ENCODE results near the gene ATXN2.

DNA sequence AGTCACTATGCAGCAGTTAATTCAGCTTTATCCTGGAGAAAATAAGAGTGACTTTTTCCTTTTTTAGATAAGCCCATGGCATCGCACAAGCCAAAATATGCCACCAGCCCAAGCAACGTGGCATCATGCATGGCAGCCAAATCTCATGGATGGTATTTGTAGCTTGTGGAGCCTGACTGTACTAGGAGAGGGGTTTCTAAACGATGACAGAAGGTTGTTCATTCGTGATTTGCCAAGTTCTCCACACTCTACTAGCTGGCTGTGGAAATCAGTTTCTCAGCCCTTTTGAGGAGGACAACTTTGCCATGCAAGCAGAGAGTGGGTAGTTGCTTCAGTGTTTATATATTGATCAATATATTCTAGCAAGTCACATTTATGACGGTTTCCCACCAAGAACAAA is 41.4 kb upstream of the ATXN2 start:
- TF ChIP-seq POLR2A (IDR thresholded peaks at IDR 0.05; ENCODE audit: low read depth, low read length) (no peak), MAFK (IDR thresholded peaks at IDR 0.05; ENCODE audit: low read depth, low read length) (no peak), RAD21 (IDR thresholded peaks at IDR 0.05; ENCODE audit: low read length) (no peak), MXI1 (IDR thresholded peaks at IDR 0.05; ENCODE audit: borderline replicate concordance, low read depth, low read length) (no peak), RCOR1 (IDR thresholded peaks at IDR 0.05; ENCODE audit: insufficient replicate concordance, low read length) (no peak)
- TF ChIP-seq, protein P1, sequence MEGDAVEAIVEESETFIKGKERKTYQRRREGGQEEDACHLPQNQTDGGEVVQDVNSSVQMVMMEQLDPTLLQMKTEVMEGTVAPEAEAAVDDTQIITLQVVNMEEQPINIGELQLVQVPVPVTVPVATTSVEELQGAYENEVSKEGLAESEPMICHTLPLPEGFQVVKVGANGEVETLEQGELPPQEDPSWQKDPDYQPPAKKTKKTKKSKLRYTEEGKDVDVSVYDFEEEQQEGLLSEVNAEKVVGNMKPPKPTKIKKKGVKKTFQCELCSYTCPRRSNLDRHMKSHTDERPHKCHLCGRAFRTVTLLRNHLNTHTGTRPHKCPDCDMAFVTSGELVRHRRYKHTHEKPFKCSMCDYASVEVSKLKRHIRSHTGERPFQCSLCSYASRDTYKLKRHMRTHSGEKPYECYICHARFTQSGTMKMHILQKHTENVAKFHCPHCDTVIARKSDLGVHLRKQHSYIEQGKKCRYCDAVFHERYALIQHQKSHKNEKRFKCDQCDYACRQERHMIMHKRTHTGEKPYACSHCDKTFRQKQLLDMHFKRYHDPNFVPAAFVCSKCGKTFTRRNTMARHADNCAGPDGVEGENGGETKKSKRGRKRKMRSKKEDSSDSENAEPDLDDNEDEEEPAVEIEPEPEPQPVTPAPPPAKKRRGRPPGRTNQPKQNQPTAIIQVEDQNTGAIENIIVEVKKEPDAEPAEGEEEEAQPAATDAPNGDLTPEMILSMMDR (conservative IDR thresholded peaks at IDR 0.05; ENCODE audit: low read depth, low read length): no peak
- TF ChIP-seq, protein P2, sequence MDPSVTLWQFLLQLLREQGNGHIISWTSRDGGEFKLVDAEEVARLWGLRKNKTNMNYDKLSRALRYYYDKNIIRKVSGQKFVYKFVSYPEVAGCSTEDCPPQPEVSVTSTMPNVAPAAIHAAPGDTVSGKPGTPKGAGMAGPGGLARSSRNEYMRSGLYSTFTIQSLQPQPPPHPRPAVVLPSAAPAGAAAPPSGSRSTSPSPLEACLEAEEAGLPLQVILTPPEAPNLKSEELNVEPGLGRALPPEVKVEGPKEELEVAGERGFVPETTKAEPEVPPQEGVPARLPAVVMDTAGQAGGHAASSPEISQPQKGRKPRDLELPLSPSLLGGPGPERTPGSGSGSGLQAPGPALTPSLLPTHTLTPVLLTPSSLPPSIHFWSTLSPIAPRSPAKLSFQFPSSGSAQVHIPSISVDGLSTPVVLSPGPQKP (IDR thresholded peaks at IDR 0.05; ENCODE audit: borderline replicate concordance, low read depth, low read length): no peak
